HG03139 (cell line): Measurements from ENCODE around the gene MKNK2.
"Not testable (repeated sequence)": the region's sequence is repeated elsewhere in the genome, so short reads cannot be mapped to it uniquely, and the experiment has no call there.

Experiments used
- ATAC-seq: cut with Tn5 transposase; IDR thresholded peaks from one replicate; pipeline ENCODE4 v1.9.1; 2021; ENCODE audit not compliant: unreplicated experiment

Gene MKNK2

DNA sequence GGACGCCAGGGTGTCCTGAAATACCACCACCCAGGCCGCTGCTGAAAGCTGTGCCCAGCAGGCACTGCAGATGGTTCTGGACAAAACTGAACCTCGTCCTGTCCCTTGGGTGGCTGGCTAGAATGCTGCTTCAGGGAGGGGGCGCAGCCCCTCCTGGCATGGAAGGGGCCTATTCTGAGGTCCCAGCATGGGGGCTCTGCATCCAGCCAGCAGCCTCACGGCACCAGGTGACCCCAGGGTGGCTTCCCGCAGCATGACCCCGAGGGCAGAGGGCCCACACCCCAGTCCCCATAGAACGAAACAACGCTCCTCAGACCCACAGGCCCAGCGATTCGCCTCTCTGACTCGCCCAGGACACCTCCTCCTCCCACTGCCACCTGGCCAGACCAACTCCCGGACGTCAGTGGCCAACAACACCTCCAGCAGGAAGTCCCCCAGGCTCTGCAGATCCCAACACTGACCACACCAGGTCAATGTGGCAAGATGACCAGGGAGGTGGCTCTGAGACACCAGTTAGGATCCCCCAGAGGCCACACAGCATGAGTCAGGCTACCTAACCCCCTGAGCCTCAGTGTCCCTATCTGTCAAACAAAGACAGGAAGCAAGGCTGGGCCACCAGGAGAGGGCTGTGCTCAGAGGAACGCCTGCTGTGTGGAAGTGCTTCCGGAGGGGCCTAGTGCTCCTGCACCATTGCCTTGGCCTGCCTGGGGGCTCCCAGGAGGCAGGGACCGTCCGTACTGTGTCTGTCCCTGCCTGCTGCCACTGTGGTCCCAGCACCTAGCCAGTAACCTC, 6.1 kb downstream of the MKNK2 start:
- ATAC-seq = no peak

DNA sequence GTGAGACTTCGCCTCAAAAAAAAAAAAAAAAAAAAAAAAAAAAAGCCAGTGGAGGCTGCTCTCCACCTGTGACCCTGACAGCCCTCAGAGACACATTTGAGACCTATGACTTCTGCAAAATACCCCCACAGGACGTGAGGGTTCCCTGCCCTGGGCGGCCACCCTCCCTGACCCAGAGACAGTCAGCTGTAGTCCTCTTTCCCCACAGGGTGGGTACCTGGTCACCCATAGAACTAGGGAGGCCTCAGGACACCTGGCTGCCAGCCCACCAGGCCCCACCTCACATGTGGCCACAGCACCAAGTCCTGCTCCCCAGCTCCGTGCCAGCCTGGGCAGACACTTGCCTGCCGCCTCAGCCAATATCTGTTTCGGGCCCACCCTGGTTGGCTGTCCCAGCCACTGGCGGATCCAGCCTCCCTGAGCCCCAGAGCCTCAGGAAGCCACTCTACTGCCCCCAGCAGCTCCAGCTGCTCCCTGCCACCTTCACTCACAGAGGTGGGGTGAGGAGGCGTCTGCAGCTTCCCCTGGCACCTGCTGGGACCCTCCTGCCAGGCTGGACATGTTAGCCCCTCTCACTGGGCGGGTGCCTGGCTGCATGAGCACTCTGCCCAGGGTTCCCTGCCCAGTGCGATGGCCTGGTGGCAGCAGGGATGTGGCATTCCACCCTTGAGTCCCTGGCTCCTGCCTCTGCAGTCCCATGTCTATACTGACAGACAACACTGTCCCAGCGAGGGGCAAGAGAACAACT, 6.9 kb downstream of the MKNK2 start:
- ATAC-seq = no peak

DNA sequence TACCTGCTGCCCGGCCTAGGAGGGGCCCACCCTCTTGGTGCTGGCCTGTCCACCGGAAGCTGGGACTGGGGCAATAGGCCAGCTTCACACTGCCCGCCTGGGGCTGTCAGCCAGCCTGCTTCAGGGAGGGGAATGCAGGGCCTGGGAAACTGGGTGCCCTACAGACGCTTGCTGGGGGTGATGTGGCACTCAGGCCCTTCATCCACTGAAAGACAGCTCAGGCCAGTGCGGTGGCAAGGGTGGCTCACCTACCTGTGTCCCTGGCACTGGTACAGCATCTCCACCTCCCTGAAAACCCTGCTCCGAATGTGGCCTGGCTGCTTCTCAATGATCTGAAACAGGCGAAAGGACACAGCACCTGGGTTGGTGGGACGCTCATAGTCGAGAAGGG, 7.8 kb downstream of the MKNK2 start:
- ATAC-seq = no peak

DNA sequence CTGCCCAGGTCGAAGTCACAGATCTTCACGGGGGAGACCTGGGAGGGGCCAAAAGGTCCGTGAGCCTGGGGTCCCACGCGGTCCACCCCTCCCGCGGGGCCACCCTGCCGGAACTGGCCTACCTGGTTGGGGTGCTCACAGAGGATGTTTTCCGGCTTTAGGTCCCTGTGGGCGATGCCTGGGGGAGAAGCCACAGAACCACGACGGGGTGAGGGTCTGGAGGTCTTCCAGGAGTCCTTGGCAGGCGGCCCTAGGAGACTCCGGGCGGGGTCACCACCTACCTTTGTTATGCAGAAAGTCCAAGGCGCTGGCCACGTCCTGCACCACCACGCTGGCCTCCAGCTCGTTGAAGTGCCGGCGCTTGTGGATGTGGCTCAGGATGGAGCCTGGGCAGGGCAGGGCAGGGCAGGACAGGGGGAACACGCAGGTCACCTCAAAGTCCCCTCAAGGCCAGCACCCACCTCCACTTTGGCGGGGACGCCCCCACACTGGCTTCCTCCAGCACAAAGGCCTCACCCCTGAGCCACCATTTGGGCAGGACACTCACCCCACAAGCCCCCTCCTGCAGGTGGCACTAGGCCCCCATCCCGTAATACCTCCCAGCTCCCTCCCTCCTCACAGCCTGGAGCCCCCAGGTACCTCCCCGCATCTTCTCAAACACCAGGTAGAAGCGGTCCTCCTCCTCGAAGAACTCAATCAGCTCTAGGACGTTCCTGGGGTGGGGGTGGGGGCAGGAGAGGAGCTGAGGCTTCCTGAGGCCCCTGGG, 8.4 kb downstream of the MKNK2 start:
- peak; percentile 0 for ATAC-seq

DNA sequence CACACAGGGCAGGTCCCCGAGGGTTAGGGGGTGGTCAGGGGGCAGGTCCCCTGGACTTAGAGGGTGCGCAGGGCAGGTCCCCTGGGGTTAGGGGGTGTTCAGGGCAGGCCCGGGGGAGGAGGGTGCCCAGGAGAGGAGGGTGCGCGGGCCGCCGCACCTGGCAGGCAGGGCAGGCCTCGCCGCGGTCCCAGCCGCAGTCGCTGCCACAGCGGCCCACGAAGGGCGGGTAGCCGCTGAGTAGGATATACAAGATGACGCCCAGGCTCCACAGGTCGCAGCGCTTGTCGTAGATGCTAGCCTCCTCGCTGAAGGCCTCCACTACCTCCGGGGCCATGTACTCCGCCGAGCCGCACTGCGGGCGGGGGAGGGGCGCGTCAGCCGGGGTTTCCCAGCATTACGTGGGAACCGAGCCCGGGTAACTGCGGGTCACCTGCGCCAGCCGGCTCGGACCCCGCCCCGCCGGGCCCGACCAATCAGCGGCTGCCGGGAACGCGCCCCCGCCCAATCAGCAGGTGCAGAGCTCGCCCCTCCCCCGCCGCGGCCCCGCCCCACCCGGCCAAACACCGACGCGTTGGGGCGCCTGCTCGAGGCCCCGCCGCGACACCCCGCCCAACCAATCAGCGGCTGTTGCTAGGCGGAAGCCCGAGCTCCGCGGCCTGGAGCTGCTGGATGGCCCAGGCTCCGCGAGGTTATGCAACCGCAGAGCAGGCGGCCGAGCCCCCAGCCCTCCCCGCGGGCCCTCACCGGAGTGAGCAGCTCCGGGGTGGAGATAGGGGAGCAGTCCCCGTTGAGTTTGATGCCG, 9.2 kb downstream of the MKNK2 start:
- ATAC-seq = peak; percentile 58

DNA sequence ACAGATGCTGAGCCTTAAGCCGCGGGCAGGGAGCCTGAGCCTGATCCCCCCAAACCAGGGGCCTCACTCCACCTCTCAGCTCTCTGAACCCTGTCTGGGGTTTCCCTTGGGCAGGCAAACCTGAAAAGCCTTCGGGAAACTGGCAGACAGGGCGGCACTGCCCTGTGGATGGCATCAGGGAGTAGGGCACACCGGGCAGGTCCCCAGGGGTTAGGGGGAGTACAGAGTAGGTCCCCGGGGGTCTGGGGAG, 9.7 kb downstream of the MKNK2 start:
- no peak for ATAC-seq

DNA sequence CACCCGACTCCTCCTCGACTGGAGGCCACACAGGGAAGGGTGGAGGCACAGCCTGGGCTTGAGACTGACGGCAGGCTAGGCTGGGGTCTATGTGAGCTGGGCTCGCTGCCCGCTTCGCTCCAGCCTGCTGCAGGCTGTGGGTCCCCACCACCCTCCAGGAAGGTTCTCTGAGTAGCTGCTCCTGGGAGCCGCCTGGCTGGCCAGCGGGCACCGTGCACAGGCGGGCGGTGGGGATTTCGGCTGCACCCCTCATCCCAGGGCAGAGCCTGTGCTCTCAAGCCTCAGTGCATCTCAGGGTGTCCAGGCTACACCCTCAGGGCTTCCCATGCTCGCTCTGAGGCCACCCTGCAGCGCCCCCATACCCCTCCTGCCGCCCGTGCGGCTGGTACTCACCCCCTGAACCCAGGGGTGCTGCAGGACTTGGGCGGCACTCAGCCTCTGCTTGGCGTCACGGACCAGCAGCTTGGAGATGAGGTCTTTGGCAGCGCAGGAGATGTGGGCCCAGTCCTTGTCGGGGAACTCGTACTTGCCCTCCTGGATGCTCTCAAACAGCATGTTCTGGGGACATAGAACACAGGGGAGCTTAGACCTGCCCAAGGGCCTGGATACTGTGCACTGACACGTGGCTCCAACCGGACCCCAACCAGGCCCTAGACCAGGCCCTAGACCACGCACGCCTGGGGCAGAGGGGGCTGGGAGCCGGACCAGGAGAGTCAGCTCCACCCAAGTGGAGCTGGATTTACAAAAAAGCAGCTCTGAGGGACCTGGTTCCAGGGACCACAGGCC, 10.2 kb downstream of the MKNK2 start:
- no peak for ATAC-seq

DNA sequence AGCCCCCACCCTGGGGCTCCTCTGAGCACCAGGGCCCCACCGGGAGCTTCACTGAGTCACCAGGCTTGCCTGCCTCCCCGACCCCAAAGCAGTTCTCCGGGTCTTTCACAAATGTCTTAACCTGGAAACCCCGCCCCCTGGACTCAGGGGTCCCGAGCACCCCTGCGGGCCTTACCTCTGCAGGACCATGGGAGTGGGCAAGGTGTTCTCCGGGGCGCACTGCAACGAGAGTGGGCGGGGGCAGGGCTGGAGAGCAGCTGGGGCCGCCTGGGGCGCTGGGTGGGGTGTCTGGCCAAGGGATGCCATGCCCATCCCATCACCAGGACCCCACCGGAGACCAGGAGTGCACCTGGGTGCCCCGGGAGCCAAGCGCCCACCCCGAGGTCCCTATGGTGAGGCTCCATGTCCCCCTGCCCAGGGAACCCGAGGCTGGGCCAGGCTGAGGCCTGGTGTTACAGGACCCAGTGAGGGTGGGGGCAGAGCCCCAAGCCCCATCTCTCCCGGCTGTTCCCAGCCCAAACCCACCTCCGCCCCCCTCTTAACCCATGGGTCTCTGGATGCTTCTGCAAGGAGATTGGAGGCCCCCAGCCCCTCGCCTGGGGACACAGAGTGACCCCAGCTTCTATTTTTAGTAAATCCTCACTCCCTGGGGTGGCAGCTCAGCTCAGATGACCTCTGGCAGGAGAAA, 10.9 kb downstream of the MKNK2 start:
- no peak for ATAC-seq

DNA sequence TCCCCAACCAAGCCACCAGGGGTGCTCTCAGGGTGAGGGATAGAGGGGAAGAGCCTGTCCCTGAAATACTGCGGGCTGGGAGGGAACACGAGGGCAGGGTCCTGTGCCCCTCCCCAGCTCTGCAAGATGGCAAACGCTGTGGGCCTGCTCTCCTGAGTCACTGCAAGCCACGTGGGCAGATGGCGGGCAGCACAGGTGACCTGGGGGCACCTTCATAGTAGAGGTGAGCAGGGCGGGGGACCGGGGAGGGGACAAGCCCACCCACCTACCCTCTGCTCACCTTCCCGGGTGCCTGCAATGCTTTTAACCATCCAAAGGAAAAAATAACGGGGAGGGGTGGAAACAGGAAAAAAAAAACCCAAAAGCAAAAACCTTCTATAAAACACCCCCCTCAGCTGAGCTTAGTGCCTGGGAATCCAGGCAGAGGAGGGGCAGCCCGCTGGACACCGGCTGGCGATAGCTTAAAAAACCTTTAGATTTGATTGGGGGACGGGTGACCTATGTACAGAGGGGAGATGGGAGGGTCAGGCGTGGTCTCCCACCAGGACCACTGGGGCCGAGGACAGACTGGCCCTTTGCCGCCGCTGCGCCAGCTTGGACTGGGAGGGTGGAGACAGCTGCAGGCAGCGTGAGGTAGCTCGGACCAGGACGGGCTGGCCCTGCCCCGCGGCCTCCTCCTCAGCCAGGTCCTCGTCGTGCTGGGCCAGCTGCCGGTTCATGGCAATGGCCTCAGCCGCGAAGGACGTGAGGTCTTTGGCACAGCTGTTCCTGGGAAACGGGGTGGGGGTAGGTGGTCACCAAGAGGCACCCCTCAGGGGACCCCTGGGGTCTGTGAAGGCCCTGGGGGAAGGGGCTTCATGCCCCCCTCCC, 11.7 kb downstream of the MKNK2 start:
- no peak for ATAC-seq

DNA sequence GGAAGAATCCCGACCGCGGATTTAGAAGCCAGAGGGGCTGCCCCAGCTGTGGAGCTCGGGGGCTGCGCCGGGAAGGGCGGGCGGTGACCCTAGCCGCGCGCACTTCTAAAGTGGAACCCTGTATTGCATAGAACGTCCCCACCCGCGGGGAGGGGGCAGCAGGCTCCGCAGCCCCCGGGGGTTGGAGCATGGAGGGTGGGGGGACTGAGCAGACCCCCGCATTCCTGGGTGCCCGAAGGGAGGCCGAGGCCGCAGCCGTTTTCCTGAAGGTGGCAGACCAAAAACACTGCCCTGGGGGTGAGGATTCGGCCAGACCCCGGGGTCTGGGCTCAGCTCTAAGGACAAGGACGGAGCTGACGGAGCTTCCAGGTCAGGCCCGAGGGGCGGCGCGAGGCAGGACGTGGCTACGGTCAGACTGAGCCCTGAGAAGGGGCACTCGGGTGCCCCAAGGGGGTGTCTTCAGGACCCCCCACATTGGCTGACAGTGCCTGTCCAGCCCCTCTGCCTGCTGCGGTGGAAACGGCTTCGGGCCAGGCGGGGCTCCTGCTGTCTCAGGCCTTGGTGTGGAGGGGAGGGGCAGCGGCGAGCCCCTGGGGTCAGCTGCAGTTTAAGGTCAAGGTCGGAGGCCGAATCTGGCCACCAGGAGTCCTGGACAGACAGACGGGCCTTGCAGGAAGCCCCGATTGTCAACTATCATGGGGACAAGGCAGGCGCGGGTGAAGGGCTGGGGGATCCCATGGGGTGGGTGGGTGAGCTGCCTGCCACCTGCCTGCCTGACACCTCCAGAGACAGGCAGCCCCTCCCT, 12.6 kb downstream of the MKNK2 start:
- no peak for ATAC-seq

DNA sequence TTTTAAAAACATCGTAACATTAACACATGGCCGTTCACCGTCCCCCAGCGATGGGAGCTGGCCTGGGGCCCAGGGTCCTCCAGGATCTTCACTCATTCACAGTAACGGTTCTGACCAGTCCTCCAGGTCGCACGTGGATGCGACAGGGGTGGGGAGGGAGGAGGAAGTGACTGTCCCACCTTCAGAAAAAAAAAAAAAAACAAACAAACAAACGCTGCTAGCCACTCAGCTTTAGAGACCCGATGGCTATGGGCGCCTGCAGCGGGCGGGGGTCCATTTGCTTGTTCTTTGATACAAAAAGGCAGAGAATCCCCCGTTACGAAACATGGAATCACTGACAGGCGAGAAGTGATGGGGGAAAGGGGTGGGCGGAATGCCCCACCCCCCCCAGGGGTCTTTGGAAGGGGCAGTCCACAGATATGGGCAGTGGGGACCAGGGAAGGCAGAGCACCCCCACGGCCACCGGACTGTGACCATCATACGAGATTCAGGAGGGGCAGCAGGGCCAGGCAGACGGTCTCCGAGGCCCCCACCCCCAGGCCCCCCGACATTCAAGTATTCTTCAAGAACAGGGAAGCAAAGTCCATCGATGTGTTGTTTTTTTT, 13.3 kb downstream of the MKNK2 start:
- no peak for ATAC-seq

DNA sequence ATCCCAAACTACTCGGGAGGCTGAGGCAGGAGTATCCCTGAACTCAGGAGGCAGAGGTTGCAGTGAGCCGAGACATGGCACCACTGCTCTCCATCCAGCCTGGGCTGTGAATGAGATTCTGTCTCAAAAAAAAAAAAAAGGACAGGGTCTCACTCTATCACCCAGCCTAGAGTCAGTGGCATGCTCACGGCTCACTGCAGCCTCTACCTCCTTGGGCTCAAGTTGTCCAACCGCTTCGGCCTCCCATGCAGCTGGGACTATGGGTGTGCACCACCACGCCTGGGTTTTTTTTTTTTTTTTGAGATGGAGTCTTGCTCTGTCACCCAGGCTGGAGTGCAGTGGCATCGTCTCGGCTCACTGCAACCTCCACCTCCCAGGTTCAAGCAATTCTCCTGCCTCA, 14.6 kb downstream of the MKNK2 start:
- ATAC-seq = no peak

DNA sequence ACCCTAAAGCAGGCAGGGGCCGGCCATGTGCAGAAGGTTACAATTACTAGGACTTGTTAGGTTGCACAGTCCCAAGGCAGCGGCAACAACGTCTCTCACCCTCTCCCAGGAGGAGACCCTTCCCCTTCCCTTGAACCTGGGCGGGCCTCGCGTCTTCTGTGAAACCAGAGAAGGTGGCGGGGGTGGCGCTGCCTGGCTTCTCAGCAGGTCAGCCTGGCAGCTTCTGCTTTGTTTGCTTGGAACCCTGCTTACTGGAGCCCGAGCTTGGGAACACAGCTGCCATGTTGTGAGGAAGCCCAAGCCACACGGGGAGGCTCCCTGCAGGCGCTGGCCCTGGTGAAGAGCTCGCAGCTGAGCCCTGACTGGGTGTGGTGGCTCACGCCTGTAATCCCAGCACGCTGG, 15.5 kb downstream of the MKNK2 start:
- no peak for ATAC-seq

DNA sequence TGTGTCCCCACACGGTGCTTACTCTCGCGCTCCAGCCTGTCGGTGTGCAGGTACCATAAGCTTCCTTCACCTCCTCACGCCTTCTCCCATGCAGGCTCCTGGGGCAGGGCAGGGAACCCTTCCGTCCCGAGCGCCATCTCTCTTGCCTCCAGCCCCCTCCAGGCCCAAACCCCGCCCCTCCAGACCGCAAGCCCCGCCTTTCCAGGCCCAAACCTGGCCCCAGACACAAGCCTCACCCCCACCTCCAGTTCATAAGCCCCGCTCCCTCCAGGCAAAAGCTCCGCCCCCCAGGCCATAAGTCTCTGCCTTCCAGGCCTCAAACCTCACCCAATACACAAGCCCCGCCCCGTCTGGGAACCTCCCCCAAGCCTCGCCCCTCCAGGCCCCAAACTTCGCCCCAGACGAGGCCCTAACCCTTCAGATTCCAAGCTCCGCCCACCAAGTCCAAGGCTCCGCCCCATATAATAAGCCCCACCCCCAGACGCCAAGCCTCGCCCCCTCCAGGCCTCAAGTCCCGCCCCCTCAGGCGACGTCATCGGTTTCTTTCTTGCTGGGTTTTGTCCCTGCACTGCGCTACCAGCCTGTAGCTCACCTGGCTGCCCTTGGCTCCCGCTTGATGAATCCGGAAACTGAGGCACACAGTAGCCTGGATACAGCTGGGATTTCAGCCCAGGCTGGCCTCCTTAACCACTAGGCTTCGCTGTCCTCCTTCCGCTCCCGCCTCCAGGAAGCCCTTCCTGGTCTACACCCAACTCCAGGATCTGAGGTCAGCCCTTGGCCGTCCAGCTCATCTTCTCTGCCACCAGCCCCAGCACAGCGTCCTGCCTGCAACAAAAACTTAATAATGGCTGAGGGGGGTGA, 16.1 kb downstream of the MKNK2 start:
- no peak for ATAC-seq

DNA sequence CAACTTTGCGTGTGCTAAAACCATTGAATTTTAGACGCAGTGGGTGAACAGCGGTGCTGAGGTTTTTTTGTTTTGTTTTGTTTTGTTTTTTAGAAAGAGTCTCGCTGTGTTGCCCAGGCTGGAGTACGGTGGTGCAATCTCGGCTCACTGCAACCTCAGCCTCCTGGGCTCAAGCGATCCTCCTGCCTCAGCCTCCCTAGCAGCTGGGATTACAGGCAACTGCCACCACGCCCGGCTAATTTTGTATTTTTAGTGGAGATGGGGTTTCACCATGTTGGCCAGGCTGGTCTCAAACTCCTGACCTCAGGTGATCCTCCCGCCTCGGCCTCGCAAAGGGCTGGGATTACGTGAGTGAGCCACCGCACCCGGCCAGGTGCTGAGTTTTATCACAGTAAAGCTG, 16.8 kb downstream of the MKNK2 start:
- not testable (repeated sequence) for ATAC-seq

DNA sequence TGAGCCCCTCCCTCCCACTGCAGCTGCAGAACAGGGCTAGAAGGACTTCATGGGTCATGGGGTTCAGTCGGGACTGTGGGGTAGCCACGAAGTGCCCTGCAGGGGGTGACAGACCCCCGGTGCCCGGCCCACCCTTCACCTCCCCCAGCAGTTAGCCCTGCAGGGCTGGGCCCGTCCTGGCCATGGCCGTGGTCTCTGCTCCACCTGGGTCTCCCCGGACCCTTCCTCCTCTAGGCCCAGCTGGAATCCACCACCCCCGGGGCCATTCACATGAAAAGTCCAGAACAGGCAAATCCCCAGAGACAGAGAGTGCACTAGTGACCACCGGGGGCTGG, 17.3 kb downstream of the MKNK2 start:
- no peak for ATAC-seq
